Measurements from ENCODE around the gene OSBPL2. TPM values are rescaled to one million over a fixed set of nuclear protein-coding genes. Genes with fewer than 3 reads are reported as not detected.

The OSBPL2 gene
- total and polyA plus RNA-seq, 2 donors (not counting 3 experiments of a cell fraction or from before 2014, with no cell fraction given) = 13.1 to 33.0 TPM

- Histone ChIP-seq H4K20me1 (replicated peaks; ENCODE audit: control insufficient read depth, extremely low read depth, insufficient read depth, low read length) (no peaks in the 10 kb centered on the region), H3K4me3 (replicated peaks in 1 of 3; ENCODE audit: insufficient read depth in 1 of 3, low read depth in 1 of 3, low read length in 3 of 3) (no peak overlapping the region), H3K27me3 (ENCODE audit: control insufficient read depth in 2 of 2, insufficient read depth in 2 of 2, low read length in 2 of 2) (no peaks in the 10 kb centered on the region), H3K79me2 (ENCODE audit: control insufficient read depth, insufficient read depth, low read length) (peaks cover 41% of the 10 kb centered on the region), H3K4me2 (ENCODE audit: insufficient read depth, low read length) (no peak overlapping the region), H3K9ac (replicated peaks; ENCODE audit: extremely low read depth, insufficient read depth, low read length) (no peak overlapping the region), H3K4me1 (ENCODE audit: control insufficient read depth, extremely low read depth, insufficient read depth, low read length) (peaks cover 21% of the 10 kb centered on the region), H3K36me3 (ENCODE audit: control insufficient read depth in 2 of 2, extremely low read depth in 1 of 2, insufficient read depth in 2 of 2, low read length in 2 of 2) (peaks cover 23 to 48% of the 10 kb centered on the region in 2 experiments), H2AFZ (ENCODE audit: low read depth, low read length) (no peak overlapping the region), H3K9me3 (replicated peaks; ENCODE audit: control insufficient read depth, insufficient read depth, low read length) (no peaks in the 10 kb centered on the region), H3K27ac (ENCODE audit: insufficient read depth, low read depth, low read length) (no peak overlapping the region), H3K9me1 (replicated peaks; ENCODE audit: control insufficient read depth, extremely low read depth, insufficient read depth, low read length) (no peaks in the 10 kb centered on the region)
- TF ChIP-seq POLR2A (IDR thresholded peaks at IDR 0.05; ENCODE audit: low read depth, low read length) (no peak), FOS (IDR thresholded peaks at IDR 0.05; ENCODE audit: borderline replicate concordance, insufficient read depth, low read length) (no peak), EZH2 (IDR thresholded peaks at IDR 0.05; ENCODE audit: borderline replicate concordance, low read depth, low read length, severe bottlenecking) (no peak), MYC (IDR thresholded peaks at IDR 0.05; ENCODE audit: low read depth, low read length) (no peak), GATA2 (IDR thresholded peaks at IDR 0.05; ENCODE audit: insufficient read depth, insufficient read length, low read depth, low read length) (no peak), JUN (IDR thresholded peaks at IDR 0.05; ENCODE audit: borderline replicate concordance, insufficient read depth, insufficient read length, low read depth) (no peak), POLR2AphosphoS5 (IDR thresholded peaks at IDR 0.05; ENCODE audit: insufficient read depth, low read depth, low read length) (no peak)
- TF ChIP-seq, protein P1, sequence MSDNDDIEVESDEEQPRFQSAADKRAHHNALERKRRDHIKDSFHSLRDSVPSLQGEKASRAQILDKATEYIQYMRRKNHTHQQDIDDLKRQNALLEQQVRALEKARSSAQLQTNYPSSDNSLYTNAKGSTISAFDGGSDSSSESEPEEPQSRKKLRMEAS (IDR thresholded peaks at IDR 0.05; ENCODE audit: insufficient read depth, insufficient read length) = no peak
- TF ChIP-seq, protein P2, sequence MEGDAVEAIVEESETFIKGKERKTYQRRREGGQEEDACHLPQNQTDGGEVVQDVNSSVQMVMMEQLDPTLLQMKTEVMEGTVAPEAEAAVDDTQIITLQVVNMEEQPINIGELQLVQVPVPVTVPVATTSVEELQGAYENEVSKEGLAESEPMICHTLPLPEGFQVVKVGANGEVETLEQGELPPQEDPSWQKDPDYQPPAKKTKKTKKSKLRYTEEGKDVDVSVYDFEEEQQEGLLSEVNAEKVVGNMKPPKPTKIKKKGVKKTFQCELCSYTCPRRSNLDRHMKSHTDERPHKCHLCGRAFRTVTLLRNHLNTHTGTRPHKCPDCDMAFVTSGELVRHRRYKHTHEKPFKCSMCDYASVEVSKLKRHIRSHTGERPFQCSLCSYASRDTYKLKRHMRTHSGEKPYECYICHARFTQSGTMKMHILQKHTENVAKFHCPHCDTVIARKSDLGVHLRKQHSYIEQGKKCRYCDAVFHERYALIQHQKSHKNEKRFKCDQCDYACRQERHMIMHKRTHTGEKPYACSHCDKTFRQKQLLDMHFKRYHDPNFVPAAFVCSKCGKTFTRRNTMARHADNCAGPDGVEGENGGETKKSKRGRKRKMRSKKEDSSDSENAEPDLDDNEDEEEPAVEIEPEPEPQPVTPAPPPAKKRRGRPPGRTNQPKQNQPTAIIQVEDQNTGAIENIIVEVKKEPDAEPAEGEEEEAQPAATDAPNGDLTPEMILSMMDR (IDR thresholded peaks at IDR 0.05; ENCODE audit: extremely low read depth in 1 of 2, insufficient read depth in 1 of 2, low read depth in 1 of 2, low read length in 2 of 2) = no peak
- no peak for DNase-seq (ENCODE audit: low read depth, low spot score)
- intact Hi-C loops (cut with micrococcal nuclease) (loop anchor here (10.0 kb wide), 1 partner anchor 488 kb away; the partner anchor contains the start of gene MRGBP), dilution Hi-C loops (cut with MboI; ENCODE audit: extremely low pct_ligation_motif_present, low sequenced_read_pairs) (no loop called here)
- BruUV-seq (replicated peaks) = no TSS peak
- POLR2A ChIA-PET = no interaction called here
- CTCF ChIA-PET = interaction anchor here (1.5 to 8.1 kb wide), 3 partner anchors 58 to 76 kb away, joined by 9 to 113 read pairs (median 10); no protein-coding TSS in a partner anchor
- no peak for FAIRE-seq
Observed at GRCh38 chr20:62306414-62307187, 68.3 kb downstream of the OSBPL2 start.

Data from endothelial cell of umbilical vein (primary cell).